Keratinocyte (primary cell): ENCODE results near the gene MCEE. TPM values are rescaled to one million over a fixed set of nuclear protein-coding genes. Genes with fewer than 3 reads are reported as not detected.

ENCODE experiments used
- DNase-seq: peaks from one replicate; pipeline ENCODE4 v3.0.0-alpha.2; 2011; ENCODE audit warnings: low read depth, missing footprints, low spot score
- FAIRE-seq: peaks from 2 replicates; lab custom pipeline; 2011; peaks lifted over from hg19 to GRCh38; lab: Jason Lieb, UNC
- H2AFZ ChIP-seq: 2 replicates; pipeline ENCODE4 v1.6.0; 2012; ENCODE audit warnings: low read length, control low read depth, inconsistent platforms; ENCODE audit not compliant: control insufficient read depth
- H3K27ac ChIP-seq: 2 replicates; pipeline ENCODE4 v1.5.1; 2011; ENCODE audit warnings: low read length; ENCODE audit not compliant: control insufficient read depth, insufficient read depth
- H3K27me3 ChIP-seq: 3 replicates; pipeline ENCODE4 v1.6.0; 2011; ENCODE audit warnings: low read length; ENCODE audit not compliant: control insufficient read depth, insufficient read depth; ENCODE audit errors: extremely low read depth
- H3K36me3 ChIP-seq, 2 experiments: 2 replicates in 1 of 2; 3 replicates in 1 of 2; pipeline ENCODE4 v1.5.1; 2011; ENCODE audit warnings: low read length in 2 of 2, mild to moderate bottlenecking in 1 of 2; ENCODE audit not compliant: control insufficient read depth in 2 of 2, insufficient read depth in 2 of 2; ENCODE audit errors: extremely low read depth in 1 of 2
- H3K4me1 ChIP-seq: 3 replicates; pipeline ENCODE4 v1.5.1; 2011; ENCODE audit warnings: low read length; ENCODE audit not compliant: control insufficient read depth, insufficient read depth; ENCODE audit errors: extremely low read depth
- H3K4me2 ChIP-seq: 3 replicates; pipeline ENCODE4 v1.6.0; 2011; ENCODE audit warnings: low read depth, low read length; ENCODE audit not compliant: control insufficient read depth, insufficient read depth; ENCODE audit errors: extremely low read depth
- H3K4me3 ChIP-seq, 3 experiments: fragments of 200-600 bp in 1 of 3; sonication (generic) in 1 of 3; 2 replicates in 2 of 3; 3 replicates in 1 of 3; pipeline ENCODE4 v1.5.1; 2011 to 2016; ENCODE audit warnings: low read length in 3 of 3, mild to moderate bottlenecking in 3 of 3, control low read depth in 2 of 3, inconsistent platforms in 1 of 3, low read depth in 1 of 3, mixed read lengths in 1 of 3, mixed run types in 1 of 3, moderate library complexity in 1 of 3; ENCODE audit not compliant: control insufficient read depth in 2 of 3, insufficient read depth in 2 of 3; ENCODE audit errors: extremely low read depth in 1 of 3
- H3K79me2 ChIP-seq: 2 replicates; pipeline ENCODE4 v1.6.0; 2012; ENCODE audit warnings: low read length; ENCODE audit not compliant: control insufficient read depth, insufficient read depth
- H3K9ac ChIP-seq: 3 replicates; pipeline ENCODE4 v1.6.0; 2011; ENCODE audit warnings: low read length; ENCODE audit not compliant: control insufficient read depth, insufficient read depth; ENCODE audit errors: extremely low read depth
- H3K9me1 ChIP-seq: 3 replicates; pipeline ENCODE4 v1.6.0; 2011; ENCODE audit warnings: low read length; ENCODE audit not compliant: control insufficient read depth, insufficient read depth; ENCODE audit errors: extremely low read depth
- H3K9me3 ChIP-seq: 2 replicates; pipeline ENCODE4 v1.5.1; 2012; ENCODE audit warnings: low read depth, low read length; ENCODE audit not compliant: control insufficient read depth
- H4K20me1 ChIP-seq: 3 replicates; pipeline ENCODE4 v1.6.0; 2011; ENCODE audit warnings: low read length; ENCODE audit not compliant: control insufficient read depth, insufficient read depth; ENCODE audit errors: extremely low read depth
- EZH2 ChIP-seq: IDR thresholded peaks from one replicate; pipeline ENCODE4 v1.6.1; 2012; ENCODE audit warnings: inconsistent platforms, mild to moderate bottlenecking, low read length, moderate library complexity
- dilution Hi-C: fragments of 300-500 bp; cut with MboI; formaldehyde crosslinking; loops from one replicate; pipeline ENCODE4 v1.7.0; 2020; ENCODE audit warnings: low sequenced_read_pairs; ENCODE audit not compliant: extremely low pct_ligation_motif_present
- polyA plus RNA-seq, 5 experiments: library from polyadenylated mRNA; depleted of rRNA in 3 of 5; stranded (reverse) in 3 of 5; stranded (forward) in 1 of 5; unstranded in 1 of 5; fragments of >200 nt; gene quantifications; 1 replicate in 1 of 5; 2 replicates in 3 of 5; 3 replicates in 1 of 5; pipeline versions ENCODE4 v1.2.1 to v1.2.3, GENCODE V29; 2011 to 2012; ENCODE audit warnings: missing spikeins in 2 of 5, low read depth in 1 of 5, low replicate concordance in 1 of 5
- TF ChIP-seq, protein P1 (sequence below), 3 experiments: IDR thresholded peaks in 1 of 3; conservative IDR thresholded peaks in 1 of 3; optimal IDR thresholded peaks in 1 of 3; 2 replicates in 2 of 3; 3 replicates in 1 of 3; pipeline versions ENCODE3 to v1.5.1; 2011; ENCODE audit warnings: low read length in 3 of 3, mild to moderate bottlenecking in 3 of 3, moderate library complexity in 2 of 3, control low read depth in 1 of 3, inconsistent platforms in 1 of 3; ENCODE audit not compliant: insufficient read depth in 2 of 3; ENCODE audit errors: extremely low read depth in 1 of 3

The MCEE gene
- polyA plus RNA-seq, 1 donor (not counting 4 experiments of a cell fraction or from before 2014, with no cell fraction given): 7.4 TPM

GRCh38 chr2:71072492-71072891 is 57.5 kb downstream of the MCEE start:
- Histone ChIP-seq H3K36me3 (peaks cover 10 to 19% of the 10 kb centered on the region in 2 experiments), H3K9ac (peak overlapping the region; percentile 47), H2AFZ (no peak overlapping the region), H3K4me2 (peak overlapping the region; percentile 73), H3K79me2 (peaks cover 16% of the 10 kb centered on the region), H3K4me1 (peaks cover 43% of the 10 kb centered on the region), H3K9me1 (peaks cover 4% of the 10 kb centered on the region), H3K9me3 (no peaks in the 10 kb centered on the region), H4K20me1 (no peaks in the 10 kb centered on the region), H3K27ac (peak overlapping the region; percentile 63), H3K27me3 (no peaks in the 10 kb centered on the region), H3K4me3 (no peak overlapping the region)
- FAIRE-seq: no peak
- DNase-seq: no peak
- TF ChIP-seq EZH2: no peak
- TF ChIP-seq, protein P1, sequence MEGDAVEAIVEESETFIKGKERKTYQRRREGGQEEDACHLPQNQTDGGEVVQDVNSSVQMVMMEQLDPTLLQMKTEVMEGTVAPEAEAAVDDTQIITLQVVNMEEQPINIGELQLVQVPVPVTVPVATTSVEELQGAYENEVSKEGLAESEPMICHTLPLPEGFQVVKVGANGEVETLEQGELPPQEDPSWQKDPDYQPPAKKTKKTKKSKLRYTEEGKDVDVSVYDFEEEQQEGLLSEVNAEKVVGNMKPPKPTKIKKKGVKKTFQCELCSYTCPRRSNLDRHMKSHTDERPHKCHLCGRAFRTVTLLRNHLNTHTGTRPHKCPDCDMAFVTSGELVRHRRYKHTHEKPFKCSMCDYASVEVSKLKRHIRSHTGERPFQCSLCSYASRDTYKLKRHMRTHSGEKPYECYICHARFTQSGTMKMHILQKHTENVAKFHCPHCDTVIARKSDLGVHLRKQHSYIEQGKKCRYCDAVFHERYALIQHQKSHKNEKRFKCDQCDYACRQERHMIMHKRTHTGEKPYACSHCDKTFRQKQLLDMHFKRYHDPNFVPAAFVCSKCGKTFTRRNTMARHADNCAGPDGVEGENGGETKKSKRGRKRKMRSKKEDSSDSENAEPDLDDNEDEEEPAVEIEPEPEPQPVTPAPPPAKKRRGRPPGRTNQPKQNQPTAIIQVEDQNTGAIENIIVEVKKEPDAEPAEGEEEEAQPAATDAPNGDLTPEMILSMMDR (optimal IDR thresholded peaks at IDR 0.05 in 1 of 3, IDR thresholded peaks at IDR 0.05 in 1 of 3, conservative IDR thresholded peaks at IDR 0.05 in 1 of 3; ENCODE audit: extremely low read depth in 1 of 3, insufficient read depth in 2 of 3, low read length in 3 of 3): no peak
- dilution Hi-C loops: no loop called here

- no peak for DNase-seq
- Histone ChIP-seq H3K9me1 (peaks cover 4% of the 10 kb centered on the region), H4K20me1 (no peaks in the 10 kb centered on the region), H3K4me3 (peak overlapping the region in 2 of 3 experiments; percentile 16 to 23), H3K9me3 (no peaks in the 10 kb centered on the region), H3K9ac (peak overlapping the region; percentile 47), H3K27me3 (no peaks in the 10 kb centered on the region), H3K79me2 (peaks cover 16% of the 10 kb centered on the region), H3K27ac (peak overlapping the region; percentile 63), H3K36me3 (peaks cover 10 to 19% of the 10 kb centered on the region in 2 experiments), H3K4me2 (peak overlapping the region; percentile 73), H3K4me1 (peaks cover 49% of the 10 kb centered on the region), H2AFZ (no peak overlapping the region)
- dilution Hi-C loops: no loop called here
- FAIRE-seq: peak; percentile 75
- TF ChIP-seq EZH2: no peak
- TF ChIP-seq, protein P1 (optimal IDR thresholded peaks at IDR 0.05 in 1 of 3, IDR thresholded peaks at IDR 0.05 in 1 of 3, conservative IDR thresholded peaks at IDR 0.05 in 1 of 3; ENCODE audit: extremely low read depth in 1 of 3, insufficient read depth in 2 of 3, low read length in 3 of 3): peak in 1 of 3 experiments; percentile 36
Measured at GRCh38 chr2:71071681-71072398, 58.2 kb downstream of the MCEE start.
